SK-N-SH (cell line): ENCODE results near the gene SLC13A3. TPM values are rescaled to one million over a fixed set of nuclear protein-coding genes. Genes with fewer than 3 reads are reported as not detected.

ENCODE experiments used
- CTCF ChIA-PET: fragments of 300-600, 350-600 bp; formaldehyde crosslinking; extraction: SDS; loops from one replicate; lab custom pipeline; 2021; lab: Yijun Ruan, JAX
- POLR2A ChIA-PET: fragments of 350-600 bp; sonication (Branson Sonifier 250); formaldehyde crosslinking; extraction: SDS; loops from one replicate; lab custom pipeline; 2020; ENCODE audit warnings: antibody characterized with exemption, inconsistent platforms; lab: Yijun Ruan, JAX
- DNase-seq: peaks from one replicate; pipeline ENCODE4 v3.0.0; 2012
- H2AFZ ChIP-seq: fragments of 200-600 bp; sonication (generic); 2 replicates; pipeline ENCODE4 v1.8.1; 2016; ENCODE audit warnings: antibody characterized with exemption, mild to moderate bottlenecking, low read depth
- H3F3A ChIP-seq: fragments of 200-600 bp; sonication (generic); replicated peaks from 2 replicates; pipeline ENCODE3; 2016; ENCODE audit warnings: antibody characterized with exemption, mild to moderate bottlenecking; ENCODE audit not compliant: insufficient read depth
- H3K27ac ChIP-seq, 2 experiments: fragments of 200-500 bp in 1 of 2; fragments of 200-600 bp in 1 of 2; sonication (Bioruptor generic) in 1 of 2; sonication (generic), shearing (Covaris generic) in 1 of 2; 2 replicates each; pipeline versions ENCODE4 v1.5.1 to v1.6.1; 2014 to 2016; ENCODE audit warnings: low read depth in 2 of 2, inconsistent platforms in 1 of 2, low read length in 1 of 2, mild to moderate bottlenecking in 1 of 2, mixed read lengths in 1 of 2
- H3K27me3 ChIP-seq: fragments of 200-600 bp; sonication (generic), shearing (Covaris generic); 2 replicates; pipeline ENCODE4 v1.6.1; 2016; ENCODE audit warnings: mixed run types; ENCODE audit not compliant: insufficient read depth
- H3K36me3 ChIP-seq, 2 experiments: fragments of 200-500 bp in 1 of 2; fragments of 200-600 bp in 1 of 2; sonication (Bioruptor generic) in 1 of 2; sonication (generic) in 1 of 2; replicated peaks in 1 of 2; 2 replicates each; pipeline versions ENCODE3 to v1.5.1; 2014 to 2016; ENCODE audit warnings: low read length in 1 of 2, mild to moderate bottlenecking in 1 of 2; ENCODE audit not compliant: insufficient read depth in 2 of 2, control insufficient read depth in 1 of 2
- H3K4me1 ChIP-seq, 2 experiments: fragments of 200-500 bp in 1 of 2; fragments of 200-600 bp in 1 of 2; sonication (Bioruptor generic) in 1 of 2; sonication (generic), shearing (Covaris generic) in 1 of 2; 2 replicates each; pipeline versions ENCODE4 v1.5.1 to v1.6.1; 2014 to 2016; ENCODE audit warnings: low read depth in 1 of 2, low read length in 1 of 2, mixed run types in 1 of 2; ENCODE audit not compliant: insufficient read depth in 2 of 2, control insufficient read depth in 1 of 2
- H3K4me2 ChIP-seq: fragments of 200-600 bp; sonication (generic), shearing (Covaris generic); 2 replicates; pipeline ENCODE4 v1.6.1; 2017; ENCODE audit warnings: mixed run types
- H3K4me3 ChIP-seq, 2 experiments: fragments of 200-500 bp in 1 of 2; fragments of 200-600 bp in 1 of 2; sonication (Bioruptor generic) in 1 of 2; sonication (generic), shearing (Covaris generic) in 1 of 2; 2 replicates each; pipeline versions ENCODE4 v1.5.1 to v1.8.1; 2014 to 2016; ENCODE audit warnings: low read depth in 2 of 2, inconsistent platforms in 1 of 2, low read length in 1 of 2, mild to moderate bottlenecking in 1 of 2, mixed read lengths in 1 of 2, moderate library complexity in 1 of 2
- H3K79me2 ChIP-seq: fragments of 200-600 bp; sonication (generic); 2 replicates; pipeline ENCODE4 v1.8.1; 2017; ENCODE audit warnings: mild to moderate bottlenecking; ENCODE audit not compliant: insufficient read depth
- H3K9ac ChIP-seq: fragments of 200-600 bp; sonication (generic); 2 replicates; pipeline ENCODE4 v1.6.1; 2017; ENCODE audit warnings: mixed run types
- H3K9me2 ChIP-seq: fragments of 200-600 bp; sonication (generic); 2 replicates; pipeline ENCODE4 v1.6.1; 2017; ENCODE audit warnings: mixed run types
- H3K9me3 ChIP-seq: fragments of 200-600 bp; sonication (generic); 2 replicates; pipeline ENCODE4 v1.6.1; 2017; ENCODE audit warnings: mixed run types, mild to moderate bottlenecking, moderate library complexity
- H4K20me1 ChIP-seq: fragments of 200-600 bp; sonication (generic); 2 replicates; pipeline ENCODE4 v1.6.1; 2017; ENCODE audit warnings: mild to moderate bottlenecking, mixed run types; ENCODE audit not compliant: insufficient read depth
- FOSL2 ChIP-seq: IDR thresholded peaks from 2 replicates; pipeline ENCODE4 v1.4.0; 2012; ENCODE audit warnings: low read depth, mild to moderate bottlenecking, moderate library complexity, borderline replicate concordance
- FOXJ3 ChIP-seq: sonication (generic); formaldehyde crosslinking; IDR thresholded peaks from 2 replicates; pipeline ENCODE4 v1.5.1; 2020; ENCODE audit warnings: mild to moderate bottlenecking, missing genetic modification reagents
- GABPA ChIP-seq: IDR thresholded peaks from 2 replicates; pipeline ENCODE4 v1.4.0; 2012; ENCODE audit warnings: low read depth, mild to moderate bottlenecking
- RCOR1 ChIP-seq: fragments of 150-350 bp; IDR thresholded peaks from 2 replicates; pipeline ENCODE4 v1.6.1; 2017; ENCODE audit warnings: antibody characterized with exemption, low read length
- REST ChIP-seq: IDR thresholded peaks from 2 replicates; pipeline ENCODE4 v1.6.1; 2012; ENCODE audit warnings: mild to moderate bottlenecking, low read depth, low read length, moderate library complexity
- RXRA ChIP-seq: IDR thresholded peaks from 2 replicates; pipeline ENCODE4 v1.4.0; 2012; ENCODE audit warnings: low read depth, mild to moderate bottlenecking, borderline replicate concordance
- TEAD4 ChIP-seq: IDR thresholded peaks from 2 replicates; pipeline ENCODE4 v1.4.0; 2012; ENCODE audit warnings: mild to moderate bottlenecking, borderline replicate concordance; ENCODE audit not compliant: insufficient read depth
- USF2 ChIP-seq: fragments of 150-350 bp; IDR thresholded peaks from 2 replicates; pipeline ENCODE4 v1.6.1; 2017; ENCODE audit warnings: antibody characterized with exemption, low read length, low read depth, borderline replicate concordance
- WGBS: methylation state at CpG from one replicate; pipeline ENCODE4 v1.1.6; 2017; ENCODE audit warnings: low lambda C conversion rate; 5-methylcytosine and 5-hydroxymethylcytosine counted together
- polyA plus RNA-seq, 3 experiments: library from polyadenylated mRNA; depleted of rRNA; stranded (reverse); fragments of >200 nt; gene quantifications; 2 replicates each; pipeline ENCODE4 v1.2.3, GENCODE V29; 2012
- TF ChIP-seq, protein P1 (sequence below): IDR thresholded peaks from 2 replicates; pipeline ENCODE4 v1.4.0; 2012; ENCODE audit warnings: low read depth, borderline replicate concordance
- TF ChIP-seq, protein P2 (sequence below): IDR thresholded peaks from 2 replicates; pipeline ENCODE4 v1.4.0; 2012; ENCODE audit warnings: low read depth, borderline replicate concordance

Gene SLC13A3
- polyA plus RNA-seq, 1 of the 3 experiments (the other 2 are of a cell fraction), result 0.10 TPM

DNA sequence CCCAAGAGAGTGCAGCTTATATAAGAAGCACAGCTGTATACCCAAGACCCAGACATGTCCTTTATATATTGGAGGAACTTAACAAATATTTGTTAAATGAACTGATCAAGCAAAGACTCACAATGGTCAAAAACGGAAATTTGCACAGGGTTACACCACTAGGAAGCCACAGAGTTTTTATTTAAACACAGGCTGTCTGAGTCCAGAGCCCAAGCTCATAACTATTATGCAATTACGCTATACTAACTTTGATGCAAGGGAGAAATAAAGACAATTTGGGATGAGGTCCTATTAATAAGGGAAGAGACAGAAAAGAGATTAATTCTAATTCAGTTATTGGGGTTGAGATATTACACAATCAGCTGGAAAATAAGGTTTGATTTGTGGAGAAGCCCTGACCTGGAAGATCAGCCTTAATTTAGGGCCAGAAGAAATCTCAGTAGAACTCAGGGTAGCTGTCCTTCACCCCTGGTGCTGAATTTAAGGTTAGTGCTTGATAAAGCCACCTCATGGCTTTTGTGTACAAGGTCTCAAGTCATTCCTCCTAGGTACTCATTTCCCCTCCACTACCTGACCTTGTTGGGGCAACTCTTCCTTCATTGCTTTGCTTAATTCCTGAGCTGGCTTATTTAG is 127.4 kb downstream of the SLC13A3 start:
- 36% methylated on average over 2 of the region's 2 CpGs for WGBS
- H3K27ac ChIP-seq, result no peak overlapping the region
- no peaks in the 10 kb centered on the region for H3K79me2 ChIP-seq
- H3K36me3 ChIP-seq, result no peaks in the 10 kb centered on the region
- ChIA-PET POLR2A (no interaction called here), CTCF (interaction anchor here (1.0 to 10.0 kb wide), 4 partner anchors 15 to 158 kb away, joined by 4 to 116 read pairs (median 8); no protein-coding TSS in a partner anchor)
- no peak overlapping the region for H3K9ac ChIP-seq
- no peak overlapping the region for H2AFZ ChIP-seq
- no peak overlapping the region for H3K4me2 ChIP-seq
- no peak for DNase-seq
- TF ChIP-seq REST, result peak; percentile 92
- TF ChIP-seq FOSL2, result no peak
- no peaks in the 10 kb centered on the region for H3F3A ChIP-seq
- no peaks in the 10 kb centered on the region for H3K4me1 ChIP-seq
- no peak overlapping the region for H3K4me3 ChIP-seq
- H3K27me3 ChIP-seq, result no peaks in the 10 kb centered on the region
- no peaks in the 10 kb centered on the region for H4K20me1 ChIP-seq
- no peaks in the 10 kb centered on the region for H3K9me3 ChIP-seq
- H3K9me2 ChIP-seq, result no peaks in the 10 kb centered on the region

DNA sequence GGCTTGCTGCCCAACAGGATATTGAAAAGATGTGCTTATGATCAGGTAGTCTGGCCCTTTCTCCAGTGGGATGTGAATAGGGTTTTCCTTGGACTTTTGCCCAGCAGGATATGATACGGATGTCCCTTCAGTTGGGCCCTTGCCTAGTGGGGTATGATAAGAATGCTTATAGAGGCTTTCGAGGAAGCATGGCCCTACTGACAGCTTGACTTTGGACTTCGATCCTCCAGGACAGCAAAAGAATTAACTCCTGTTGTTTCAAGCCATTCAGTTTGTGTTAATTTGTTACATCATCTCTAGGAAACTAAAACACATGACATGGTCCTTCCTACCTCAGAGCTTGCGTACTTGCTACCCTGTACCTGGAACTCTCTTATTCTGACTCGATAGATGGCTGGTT is 128.2 kb downstream of the SLC13A3 start:
- POLR2A ChIA-PET, result no interaction called here
- Histone ChIP-seq H3K4me3 (no peak overlapping the region), H3K9me2 (no peaks in the 10 kb centered on the region), H3K4me2 (no peak overlapping the region), H3K9me3 (no peaks in the 10 kb centered on the region), H3K9ac (no peak overlapping the region), H3K79me2 (no peaks in the 10 kb centered on the region), H2AFZ (no peak overlapping the region), H3K4me1 (no peaks in the 10 kb centered on the region), H3F3A (no peaks in the 10 kb centered on the region), H3K27ac (no peak overlapping the region), H4K20me1 (no peaks in the 10 kb centered on the region), H3K36me3 (no peaks in the 10 kb centered on the region), H3K27me3 (no peaks in the 10 kb centered on the region)
- TF ChIP-seq, protein P1, sequence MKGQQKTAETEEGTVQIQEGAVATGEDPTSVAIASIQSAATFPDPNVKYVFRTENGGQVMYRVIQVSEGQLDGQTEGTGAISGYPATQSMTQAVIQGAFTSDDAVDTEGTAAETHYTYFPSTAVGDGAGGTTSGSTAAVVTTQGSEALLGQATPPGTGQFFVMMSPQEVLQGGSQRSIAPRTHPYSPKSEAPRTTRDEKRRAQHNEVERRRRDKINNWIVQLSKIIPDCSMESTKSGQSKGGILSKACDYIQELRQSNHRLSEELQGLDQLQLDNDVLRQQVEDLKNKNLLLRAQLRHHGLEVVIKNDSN, result no peak
- no peak for TF ChIP-seq GABPA
- no peak for TF ChIP-seq FOXJ3 (CRISPR knock-in tag)
- TF ChIP-seq RCOR1, result no peak
- no peak for TF ChIP-seq RXRA
- TF ChIP-seq, protein P2, sequence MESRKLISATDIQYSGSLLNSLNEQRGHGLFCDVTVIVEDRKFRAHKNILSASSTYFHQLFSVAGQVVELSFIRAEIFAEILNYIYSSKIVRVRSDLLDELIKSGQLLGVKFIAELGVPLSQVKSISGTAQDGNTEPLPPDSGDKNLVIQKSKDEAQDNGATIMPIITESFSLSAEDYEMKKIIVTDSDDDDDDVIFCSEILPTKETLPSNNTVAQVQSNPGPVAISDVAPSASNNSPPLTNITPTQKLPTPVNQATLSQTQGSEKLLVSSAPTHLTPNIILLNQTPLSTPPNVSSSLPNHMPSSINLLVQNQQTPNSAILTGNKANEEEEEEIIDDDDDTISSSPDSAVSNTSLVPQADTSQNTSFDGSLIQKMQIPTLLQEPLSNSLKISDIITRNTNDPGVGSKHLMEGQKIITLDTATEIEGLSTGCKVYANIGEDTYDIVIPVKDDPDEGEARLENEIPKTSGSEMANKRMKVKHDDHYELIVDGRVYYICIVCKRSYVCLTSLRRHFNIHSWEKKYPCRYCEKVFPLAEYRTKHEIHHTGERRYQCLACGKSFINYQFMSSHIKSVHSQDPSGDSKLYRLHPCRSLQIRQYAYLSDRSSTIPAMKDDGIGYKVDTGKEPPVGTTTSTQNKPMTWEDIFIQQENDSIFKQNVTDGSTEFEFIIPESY, result no peak
- TF ChIP-seq TEAD4, result no peak
- no peak for TF ChIP-seq USF2
- 11% methylated on average over 5 of the region's 5 CpGs for WGBS
- CTCF ChIA-PET, result interaction anchor here (1.1 to 10.0 kb wide), 3 partner anchors 8 to 158 kb away, joined by 3 to 116 read pairs (median 12); no protein-coding TSS in a partner anchor
- no peak for DNase-seq
